ENCODE data around the gene UPF1.

Gene UPF1

DNA sequence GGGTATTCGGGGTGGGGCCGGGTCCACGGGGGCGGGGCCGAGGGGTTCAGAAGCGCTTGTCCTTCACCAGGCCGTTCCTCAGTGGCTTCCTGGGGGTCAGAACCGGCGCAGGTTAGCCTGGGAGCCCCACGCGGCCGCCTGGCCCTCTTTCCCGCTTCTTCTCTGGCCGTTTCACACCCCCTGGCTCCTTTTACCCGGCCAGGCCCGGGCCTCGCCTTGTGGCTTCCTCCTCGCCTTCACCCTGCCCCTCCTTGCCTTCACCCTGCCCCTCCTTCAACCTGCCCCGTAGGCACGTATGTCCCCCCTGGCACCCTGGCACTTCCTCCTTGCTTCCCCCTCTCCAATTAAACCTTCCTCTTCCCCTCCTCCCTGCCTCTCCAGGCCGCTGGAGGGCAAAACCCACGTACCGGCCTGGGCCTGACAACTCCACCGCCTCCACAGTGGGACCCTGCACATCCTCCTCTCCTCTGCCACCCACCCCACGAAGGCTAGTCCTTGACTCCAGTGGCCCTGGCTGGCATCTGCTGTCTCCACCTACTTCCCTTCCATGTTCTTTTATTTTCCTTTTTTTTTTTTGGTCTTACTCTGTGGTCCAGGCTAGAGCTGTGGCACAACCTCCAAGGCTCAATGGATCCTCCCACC is 38.9 kb downstream of the UPF1 start:
- POLR2A ChIA-PET, result interaction anchor here (1.2 kb wide), 1 partner anchor 9 kb away, joined by 7 read pairs; no protein-coding TSS in a partner anchor
- CTCF ChIA-PET, result interaction anchor here (0.7 to 1.6 kb wide), 3 partner anchors 9 to 14 kb away, joined by 3 to 5 read pairs (median 4); no protein-coding TSS in a partner anchor
- TF ChIP-seq ZSCAN4 (tag by site-specific recombination; IDR thresholded peaks at IDR 0.05) (no peak), ZNF777 (tag by site-specific recombination; IDR thresholded peaks at IDR 0.05; ENCODE audit: borderline replicate concordance) (no peak), SCRT2 (tag by site-specific recombination; IDR thresholded peaks at IDR 0.05) (no peak), ZNF830 (tag by site-specific recombination; IDR thresholded peaks at IDR 0.05; ENCODE audit: low read depth) (no peak), KLF10 (tag by site-specific recombination; IDR thresholded peaks at IDR 0.05) (no peak), ZNF571 (tag by site-specific recombination; IDR thresholded peaks at IDR 0.05) (no peak), EGR2 (tag by site-specific recombination; IDR thresholded peaks at IDR 0.05; ENCODE audit: low read depth) (peak; percentile 91), ZFHX2 (tag by site-specific recombination; conservative IDR thresholded peaks at IDR 0.05) (peak; percentile 84), RBAK (tag by site-specific recombination; IDR thresholded peaks at IDR 0.05) (no peak), ZNF530 (tag by site-specific recombination; IDR thresholded peaks at IDR 0.05; ENCODE audit: low read depth) (no peak), ZNF214 (tag by site-specific recombination; IDR thresholded peaks at IDR 0.05; ENCODE audit: borderline replicate concordance) (no peak), ZNF76 (tag by site-specific recombination; IDR thresholded peaks at IDR 0.05; ENCODE audit: borderline replicate concordance, low read depth) (no peak), ZNF391 (tag by site-specific recombination; IDR thresholded peaks at IDR 0.05; ENCODE audit: borderline replicate concordance, low read depth) (no peak), ZNF366 (tag by site-specific recombination; conservative IDR thresholded peaks at IDR 0.05) (peak; percentile 50; the same call in 1 of the 2 replicates), GLI2 (tag by site-specific recombination; IDR thresholded peaks at IDR 0.05; ENCODE audit: borderline replicate concordance, low read depth) (no peak), ZNF549 (tag by site-specific recombination; IDR thresholded peaks at IDR 0.05) (no peak), REPIN1 (tag by site-specific recombination; IDR thresholded peaks at IDR 0.05; ENCODE audit: low read depth) (no peak), ZNF16 (tag by site-specific recombination; IDR thresholded peaks at IDR 0.05; ENCODE audit: low read depth) (no peak), FEZF1 (tag by site-specific recombination; IDR thresholded peaks at IDR 0.05) (no peak), HOXD13 (CRISPR knock-in tag; IDR thresholded peaks at IDR 0.05; ENCODE audit: borderline replicate concordance) (no peak), ZNF555 (tag by site-specific recombination; conservative IDR thresholded peaks at IDR 0.05) (no peak), ZNF596 (tag by site-specific recombination; IDR thresholded peaks at IDR 0.05) (no peak), ZNF132 (tag by site-specific recombination; IDR thresholded peaks at IDR 0.05; ENCODE audit: borderline replicate concordance) (no peak)
- TF ChIP-seq, protein P1, sequence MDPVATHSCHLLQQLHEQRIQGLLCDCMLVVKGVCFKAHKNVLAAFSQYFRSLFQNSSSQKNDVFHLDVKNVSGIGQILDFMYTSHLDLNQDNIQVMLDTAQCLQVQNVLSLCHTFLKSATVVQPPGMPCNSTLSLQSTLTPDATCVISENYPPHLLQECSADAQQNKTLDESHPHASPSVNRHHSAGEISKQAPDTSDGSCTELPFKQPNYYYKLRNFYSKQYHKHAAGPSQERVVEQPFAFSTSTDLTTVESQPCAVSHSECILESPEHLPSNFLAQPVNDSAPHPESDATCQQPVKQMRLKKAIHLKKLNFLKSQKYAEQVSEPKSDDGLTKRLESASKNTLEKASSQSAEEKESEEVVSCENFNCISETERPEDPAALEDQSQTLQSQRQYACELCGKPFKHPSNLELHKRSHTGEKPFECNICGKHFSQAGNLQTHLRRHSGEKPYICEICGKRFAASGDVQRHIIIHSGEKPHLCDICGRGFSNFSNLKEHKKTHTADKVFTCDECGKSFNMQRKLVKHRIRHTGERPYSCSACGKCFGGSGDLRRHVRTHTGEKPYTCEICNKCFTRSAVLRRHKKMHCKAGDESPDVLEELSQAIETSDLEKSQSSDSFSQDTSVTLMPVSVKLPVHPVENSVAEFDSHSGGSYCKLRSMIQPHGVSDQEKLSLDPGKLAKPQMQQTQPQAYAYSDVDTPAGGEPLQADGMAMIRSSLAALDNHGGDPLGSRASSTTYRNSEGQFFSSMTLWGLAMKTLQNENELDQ (tag by site-specific recombination; IDR thresholded peaks at IDR 0.05; ENCODE audit: low read depth), result no peak
- TF ChIP-seq, protein P2, sequence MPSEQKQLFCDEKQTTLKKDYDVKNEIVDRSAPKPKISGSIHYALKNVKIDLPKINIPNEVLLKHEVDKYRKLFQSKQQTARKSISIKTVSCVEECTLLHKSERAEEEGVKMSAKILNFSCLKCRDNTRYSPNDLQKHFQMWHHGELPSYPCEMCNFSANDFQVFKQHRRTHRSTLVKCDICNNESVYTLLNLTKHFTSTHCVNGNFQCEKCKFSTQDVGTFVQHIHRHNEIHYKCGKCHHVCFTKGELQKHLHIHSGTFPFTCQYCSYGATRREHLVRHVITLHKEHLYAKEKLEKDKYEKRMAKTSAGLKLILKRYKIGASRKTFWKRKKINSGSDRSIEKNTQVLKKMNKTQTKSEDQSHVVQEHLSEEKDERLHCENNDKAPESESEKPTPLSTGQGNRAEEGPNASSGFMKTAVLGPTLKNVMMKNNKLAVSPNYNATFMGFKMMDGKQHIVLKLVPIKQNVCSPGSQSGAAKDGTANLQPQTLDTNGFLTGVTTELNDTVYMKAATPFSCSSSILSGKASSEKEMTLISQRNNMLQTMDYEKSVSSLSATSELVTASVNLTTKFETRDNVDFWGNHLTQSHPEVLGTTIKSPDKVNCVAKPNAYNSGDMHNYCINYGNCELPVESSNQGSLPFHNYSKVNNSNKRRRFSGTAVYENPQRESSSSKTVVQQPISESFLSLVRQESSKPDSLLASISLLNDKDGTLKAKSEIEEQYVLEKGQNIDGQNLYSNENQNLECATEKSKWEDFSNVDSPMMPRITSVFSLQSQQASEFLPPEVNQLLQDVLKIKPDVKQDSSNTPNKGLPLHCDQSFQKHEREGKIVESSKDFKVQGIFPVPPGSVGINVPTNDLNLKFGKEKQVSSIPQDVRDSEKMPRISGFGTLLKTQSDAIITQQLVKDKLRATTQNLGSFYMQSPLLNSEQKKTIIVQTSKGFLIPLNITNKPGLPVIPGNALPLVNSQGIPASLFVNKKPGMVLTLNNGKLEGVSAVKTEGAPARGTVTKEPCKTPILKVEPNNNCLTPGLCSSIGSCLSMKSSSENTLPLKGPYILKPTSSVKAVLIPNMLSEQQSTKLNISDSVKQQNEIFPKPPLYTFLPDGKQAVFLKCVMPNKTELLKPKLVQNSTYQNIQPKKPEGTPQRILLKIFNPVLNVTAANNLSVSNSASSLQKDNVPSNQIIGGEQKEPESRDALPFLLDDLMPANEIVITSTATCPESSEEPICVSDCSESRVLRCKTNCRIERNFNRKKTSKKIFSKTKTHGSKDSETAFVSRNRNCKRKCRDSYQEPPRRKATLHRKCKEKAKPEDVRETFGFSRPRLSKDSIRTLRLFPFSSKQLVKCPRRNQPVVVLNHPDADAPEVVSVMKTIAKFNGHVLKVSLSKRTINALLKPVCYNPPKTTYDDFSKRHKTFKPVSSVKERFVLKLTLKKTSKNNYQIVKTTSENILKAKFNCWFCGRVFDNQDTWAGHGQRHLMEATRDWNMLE (tag by site-specific recombination; conservative IDR thresholded peaks at IDR 0.05; ENCODE audit: low read depth), result no peak
- TF ChIP-seq, protein P3, sequence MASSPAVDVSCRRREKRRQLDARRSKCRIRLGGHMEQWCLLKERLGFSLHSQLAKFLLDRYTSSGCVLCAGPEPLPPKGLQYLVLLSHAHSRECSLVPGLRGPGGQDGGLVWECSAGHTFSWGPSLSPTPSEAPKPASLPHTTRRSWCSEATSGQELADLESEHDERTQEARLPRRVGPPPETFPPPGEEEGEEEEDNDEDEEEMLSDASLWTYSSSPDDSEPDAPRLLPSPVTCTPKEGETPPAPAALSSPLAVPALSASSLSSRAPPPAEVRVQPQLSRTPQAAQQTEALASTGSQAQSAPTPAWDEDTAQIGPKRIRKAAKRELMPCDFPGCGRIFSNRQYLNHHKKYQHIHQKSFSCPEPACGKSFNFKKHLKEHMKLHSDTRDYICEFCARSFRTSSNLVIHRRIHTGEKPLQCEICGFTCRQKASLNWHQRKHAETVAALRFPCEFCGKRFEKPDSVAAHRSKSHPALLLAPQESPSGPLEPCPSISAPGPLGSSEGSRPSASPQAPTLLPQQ (tag by site-specific recombination; IDR thresholded peaks at IDR 0.05), result no peak
- TF ChIP-seq, protein P4, sequence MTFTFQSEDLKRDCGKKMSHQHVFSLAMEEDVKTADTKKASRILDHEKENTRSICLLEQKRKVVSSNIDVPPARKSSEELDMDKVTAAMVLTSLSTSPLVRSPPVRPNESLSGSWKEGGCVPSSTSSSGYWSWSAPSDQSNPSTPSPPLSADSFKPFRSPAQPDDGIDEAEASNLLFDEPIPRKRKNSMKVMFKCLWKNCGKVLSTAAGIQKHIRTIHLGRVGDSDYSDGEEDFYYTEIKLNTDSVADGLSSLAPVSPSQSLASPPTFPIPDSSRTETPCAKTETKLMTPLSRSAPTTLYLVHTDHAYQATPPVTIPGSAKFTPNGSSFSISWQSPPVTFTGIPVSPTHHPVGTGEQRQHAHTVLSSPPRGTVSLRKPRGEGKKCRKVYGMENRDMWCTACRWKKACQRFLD (tag by site-specific recombination; IDR thresholded peaks at IDR 0.05), result no peak

More for the DNA sequence above, 38.9 kb downstream of the UPF1 start:
- Histone ChIP-seq H3K4me1 (ENCODE audit: control insufficient read depth, insufficient read depth, low read length) (peaks cover 5% of the 10 kb centered on the region), H3K27ac (ENCODE audit: extremely low read depth, low read depth, low read length) (no peak overlapping the region), H3K4me3 (ENCODE audit: low read depth, low read length) (no peak overlapping the region), H3K36me3 (ENCODE audit: control insufficient read depth in 2 of 2, insufficient read depth in 1 of 2, low read length in 2 of 2) (peaks cover 0 to 44% of the 10 kb centered on the region in 2 experiments; a peak in 1 of 3 replicates), H3K9me3 (ENCODE audit: control insufficient read depth, insufficient read depth, low read depth, low read length) (no peaks in the 10 kb centered on the region)

Data from HEK293 (cell line).